Fibroblast of mammary gland (primary cell): ENCODE measurements around the gene TMEM120A.

Source experiments
- DNase-seq: peaks from one replicate; pipeline ENCODE4 v3.0.0-alpha.2; 2010; ENCODE audit warnings: low read depth
- H3K4me3 ChIP-seq: 2 replicates; pipeline ENCODE4 v1.5.1; 2011; ENCODE audit warnings: low read depth, mild to moderate bottlenecking, low read length, moderate library complexity; ENCODE audit not compliant: control insufficient read depth
- CTCF ChIP-seq: conservative IDR thresholded peaks from 2 replicates; pipeline ENCODE4 v1.5.1; 2011; ENCODE audit warnings: low read depth, low read length, inconsistent platforms; ENCODE audit not compliant: control insufficient read depth, insufficient read depth

Gene TMEM120A

GRCh38 chr7:75995052-75995471, 667 bp upstream of the TMEM120A start:
- DNase-seq, result no peak
- peak overlapping the region; percentile 52 for H3K4me3 ChIP-seq
- no peak for TF ChIP-seq CTCF

- no peak for TF ChIP-seq CTCF
- peak; percentile 66 for DNase-seq
- H3K4me3 ChIP-seq, result peak overlapping the region; percentile 72
These were observed 557 bp downstream of the TMEM120A start for GRCh38 chr7:75993689-75994387.

GRCh38 chr7:75992083-75992755, 2.2 kb downstream of the TMEM120A start:
- no peak for DNase-seq
- H3K4me3 ChIP-seq, result no peak overlapping the region

GRCh38 chr7:75991531-75992082, 2.8 kb downstream of the TMEM120A start:
- no peak for TF ChIP-seq CTCF
- H3K4me3 ChIP-seq, result no peak overlapping the region
- no peak for DNase-seq

More at GRCh38 chr7:75992083-75992755, 2.2 kb downstream of the TMEM120A start:
- TF ChIP-seq CTCF, result no peak

GRCh38 chr7:75989500-75990388, 4.7 kb downstream of the TMEM120A start:
- no peak for TF ChIP-seq CTCF
- DNase-seq, result no peak

More at GRCh38 chr7:75989500-75990388, 4.7 kb downstream of the TMEM120A start:
- no peak overlapping the region for H3K4me3 ChIP-seq
